ACHN (cell line): ENCODE results near the gene TRAF3.

ENCODE experiments used
- DNase-seq: peaks from one replicate; pipeline ENCODE4 v3.0.0-alpha.2; 2015
- in situ Hi-C: cut with HindIII; loops from 2 replicates; pipeline ENCODE4 v1.10.0; 2017; ENCODE audit warnings: low sequenced_read_pairs, low pct_ligation_motif_present, low pct_unique_long_range_greater_than_20kb

The TRAF3 gene

DNA sequence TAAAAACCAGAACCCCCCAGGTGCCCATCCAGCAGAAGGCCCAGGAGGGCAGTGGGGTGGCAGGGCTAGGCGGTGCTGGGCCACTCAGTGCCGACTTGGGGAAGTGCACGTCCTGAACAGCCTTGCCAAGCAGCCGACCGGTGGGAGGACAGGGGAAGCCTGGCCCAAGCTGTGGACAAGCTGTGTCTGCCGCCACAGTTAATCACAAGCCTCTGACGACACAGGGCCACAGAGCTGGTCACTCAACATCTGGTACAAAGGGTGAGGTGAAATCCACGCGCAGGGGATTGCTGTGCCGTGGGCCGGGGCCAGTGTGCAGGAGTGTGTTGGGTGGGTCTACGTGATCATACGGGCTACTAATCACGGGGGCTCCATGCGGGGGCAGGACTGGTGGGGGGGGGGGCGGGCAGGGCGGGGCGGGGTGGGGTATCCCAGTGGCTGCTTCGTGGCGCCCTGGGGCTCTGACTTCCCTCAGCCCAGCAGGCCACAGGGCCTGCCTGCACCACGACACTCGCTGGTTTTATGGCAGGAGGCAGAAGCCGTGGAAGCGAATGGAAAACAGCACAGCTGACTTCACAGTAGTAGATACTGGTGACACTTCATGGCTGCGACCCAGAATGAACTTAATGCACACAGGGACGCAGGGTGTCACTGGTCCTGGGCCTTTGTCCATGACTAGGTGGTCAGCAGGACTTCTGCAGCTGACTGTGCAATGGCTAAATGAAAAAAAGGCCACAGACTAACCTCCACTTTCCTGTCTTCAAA is 155.4 kb downstream of the TRAF3 start:
- DNase-seq, result no peak
- in situ Hi-C loops, result no loop called here

DNA sequence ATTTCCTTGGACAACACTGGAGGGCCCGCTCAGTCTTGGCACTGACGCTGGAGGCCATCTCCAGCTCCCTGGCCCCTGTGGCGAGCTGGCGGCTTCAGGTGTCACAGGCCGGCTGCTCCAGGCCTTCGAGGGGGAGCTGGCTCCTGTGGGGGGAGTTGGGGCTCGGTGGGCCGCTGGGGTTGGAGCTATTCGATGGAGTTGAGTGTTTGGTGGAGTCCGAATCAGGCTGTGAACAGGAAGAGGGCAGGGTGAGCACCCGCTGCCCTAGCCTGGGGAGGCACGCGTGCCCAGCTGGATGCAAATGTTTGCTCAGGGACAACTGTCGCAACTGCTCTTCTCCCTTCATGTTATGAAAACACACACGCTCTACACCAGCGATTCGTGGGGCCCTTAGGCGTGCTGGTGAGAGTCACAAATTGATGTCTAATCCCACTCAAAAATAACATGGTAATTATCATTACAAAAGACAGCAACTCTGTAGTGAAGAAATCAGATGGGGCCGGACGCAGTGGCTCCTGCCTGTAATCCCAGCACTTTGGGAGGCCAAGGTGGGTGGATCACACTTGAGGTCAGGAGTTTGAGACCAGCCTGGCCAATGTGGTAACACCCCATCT is 156.5 kb downstream of the TRAF3 start:
- DNase-seq, result no peak
- in situ Hi-C loops, result no loop called here

DNA sequence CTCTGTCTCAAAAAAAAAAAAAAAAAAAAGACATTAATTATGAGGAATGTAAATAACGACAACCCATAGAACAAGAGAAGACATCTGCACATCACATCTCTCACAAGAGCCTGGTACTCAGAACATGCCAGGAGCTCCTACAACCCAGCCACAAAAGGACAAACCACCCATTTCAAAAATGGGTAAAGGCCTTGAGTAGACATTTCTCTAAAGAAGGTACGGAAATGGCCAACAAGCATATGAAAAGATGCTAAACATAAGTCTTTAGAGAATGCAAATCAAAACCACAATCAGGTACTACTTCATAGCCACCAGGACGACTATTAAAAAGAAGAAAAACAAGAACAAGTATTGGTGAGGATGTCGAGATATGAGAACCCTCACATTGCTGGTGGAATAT is 158.5 kb downstream of the TRAF3 start:
- no peak for DNase-seq
- in situ Hi-C loops, result no loop called here

DNA sequence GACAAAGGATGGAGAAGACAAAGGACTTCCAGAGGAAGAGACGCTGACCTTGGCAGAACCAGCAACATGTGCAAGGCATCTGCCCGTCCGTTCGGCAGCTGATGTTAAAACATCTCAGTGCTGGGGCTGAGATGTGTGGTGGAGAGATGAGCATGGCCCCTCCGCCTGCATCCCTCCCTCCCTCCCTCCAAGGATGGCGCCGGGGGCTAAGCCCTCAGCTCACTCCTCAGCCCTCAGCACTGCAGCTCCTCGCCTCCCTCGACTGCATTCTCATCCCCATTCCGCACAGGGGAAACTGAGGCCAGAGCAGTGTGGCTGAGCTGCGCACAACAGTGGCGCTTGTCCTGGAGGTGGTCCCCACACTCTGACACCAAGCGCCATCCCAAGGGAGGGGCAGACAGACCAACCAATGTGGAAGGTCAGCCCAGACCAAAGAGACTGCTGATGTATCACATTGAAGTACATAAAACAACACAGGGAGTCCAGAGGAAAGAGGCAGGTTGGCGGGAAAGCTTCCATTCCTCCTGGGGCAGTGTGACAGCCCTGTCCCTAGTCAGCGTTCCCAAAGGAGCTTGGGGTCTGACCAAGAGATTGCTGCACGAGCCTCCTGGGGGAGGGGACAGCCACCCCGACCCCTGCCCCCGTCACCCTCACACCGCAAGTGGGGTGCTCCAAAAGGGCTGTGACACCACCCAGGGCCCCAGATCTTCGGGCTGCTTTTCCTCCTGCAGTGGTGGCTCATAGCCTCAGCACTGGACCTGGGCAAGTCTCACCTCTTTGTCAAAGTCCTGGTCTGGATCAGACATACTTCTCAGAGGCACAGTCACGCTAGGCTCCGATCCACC is 160.3 kb downstream of the TRAF3 start:
- no peak for DNase-seq
- in situ Hi-C loops, result no loop called here

DNA sequence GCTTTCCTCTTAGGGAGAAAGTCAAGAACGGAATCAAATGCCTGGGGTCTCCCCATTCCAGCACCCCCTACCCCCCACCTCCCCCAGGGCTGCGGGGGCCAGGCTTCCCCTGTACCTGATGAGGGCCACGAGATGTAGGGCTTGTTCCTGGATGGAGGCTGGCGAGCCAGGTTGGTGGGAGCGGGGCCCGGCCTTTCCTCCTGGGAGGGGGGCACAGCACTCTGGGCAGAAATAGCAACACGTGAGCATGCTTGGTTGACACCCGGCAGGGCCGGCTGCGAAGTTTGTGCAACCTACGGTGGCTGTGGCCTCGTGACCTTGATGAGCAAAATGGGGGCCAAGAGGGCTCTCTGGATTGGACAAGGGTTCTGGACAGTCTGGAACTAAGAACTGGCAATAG is 160.9 kb downstream of the TRAF3 start:
- in situ Hi-C loops, result no loop called here
- no peak for DNase-seq

DNA sequence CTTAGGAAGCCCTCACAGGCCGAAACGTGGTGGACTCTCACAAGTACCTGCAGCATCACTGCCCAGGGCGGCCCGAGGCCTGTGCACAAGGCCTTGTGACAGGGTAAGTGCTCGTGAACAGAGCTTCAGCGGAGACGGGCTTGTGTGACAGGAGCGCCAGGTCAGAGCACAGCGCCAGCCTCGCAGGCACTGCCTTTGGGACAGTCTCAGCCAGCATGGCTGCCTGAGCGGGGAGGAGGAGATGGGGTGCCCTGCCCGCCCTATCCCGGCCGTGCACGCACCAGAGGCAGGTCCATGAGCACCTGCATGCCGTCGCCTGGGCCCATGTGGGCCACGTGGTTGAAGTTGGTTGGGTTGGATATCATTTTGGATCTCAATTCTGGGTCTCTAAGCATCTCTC is 162.1 kb downstream of the TRAF3 start:
- no peak for DNase-seq
- in situ Hi-C loops, result no loop called here

DNA sequence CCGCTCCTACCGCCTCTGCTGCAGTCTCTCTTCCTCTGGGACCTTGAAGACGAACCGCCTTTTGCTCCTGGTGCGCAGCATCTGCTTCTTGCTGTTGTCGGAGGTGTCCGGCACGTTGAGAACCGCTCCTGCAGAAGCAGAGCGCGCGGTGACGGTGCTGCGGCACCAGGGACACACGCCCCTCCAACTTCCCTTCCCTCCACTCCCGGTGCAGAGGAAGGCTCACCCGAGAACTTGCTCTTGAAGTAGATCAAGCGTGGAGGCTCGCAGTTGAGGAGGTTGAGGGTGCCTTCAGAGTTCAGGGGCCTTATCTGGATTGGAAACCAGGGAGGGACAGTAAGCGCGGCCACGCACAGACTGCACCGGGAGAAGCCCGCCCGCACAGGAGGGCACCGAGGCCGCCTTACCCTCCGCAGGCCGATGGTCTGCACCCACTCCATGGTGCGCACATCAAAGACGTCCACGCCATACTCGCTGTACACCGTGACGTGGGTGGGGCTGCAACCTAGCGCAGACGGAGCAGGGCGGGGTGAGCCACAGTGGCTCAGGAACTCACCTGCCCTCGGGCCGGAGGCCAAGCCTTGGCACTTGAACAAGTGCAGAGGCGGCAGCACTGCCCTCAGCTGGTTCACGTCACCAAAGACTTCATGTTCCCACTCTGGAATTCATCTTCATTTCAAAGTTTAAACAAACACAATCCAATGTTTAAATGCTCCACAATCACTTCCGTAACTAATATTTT is 162.7 kb downstream of the TRAF3 start:
- DNase-seq, result no peak
- in situ Hi-C loops, result no loop called here

DNA sequence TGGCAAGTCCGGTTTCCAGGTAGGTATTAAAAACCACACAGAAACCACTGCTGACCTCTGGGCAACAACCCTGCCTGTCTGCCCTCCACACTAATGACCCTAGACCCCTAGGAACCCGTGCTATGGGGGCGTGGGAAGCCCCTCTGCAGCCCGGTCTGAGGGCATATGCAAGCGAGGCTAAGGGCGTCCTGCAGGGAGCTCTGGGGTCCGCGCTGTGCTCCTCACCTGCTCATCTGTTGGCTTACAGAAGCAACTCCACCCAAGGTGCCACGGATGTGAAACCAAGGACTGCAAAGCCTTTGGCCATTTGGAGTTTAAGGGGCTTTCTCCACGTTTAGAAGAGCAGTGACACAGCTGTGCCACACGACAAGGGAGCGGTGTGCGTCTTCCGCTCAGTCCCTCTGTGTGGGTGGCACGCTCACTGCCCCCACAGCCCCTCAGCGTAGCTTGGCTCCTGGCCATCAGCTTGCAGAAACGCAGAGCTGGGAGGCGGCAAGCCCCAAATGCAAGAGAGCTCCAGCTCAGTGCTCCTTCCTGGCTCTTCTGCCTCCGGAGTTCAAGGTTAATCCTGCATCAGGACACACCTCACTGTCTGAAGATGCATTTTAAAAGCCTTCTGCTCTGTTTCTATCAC is 163.6 kb downstream of the TRAF3 start:
- no peak for DNase-seq
- in situ Hi-C loops, result no loop called here

DNA sequence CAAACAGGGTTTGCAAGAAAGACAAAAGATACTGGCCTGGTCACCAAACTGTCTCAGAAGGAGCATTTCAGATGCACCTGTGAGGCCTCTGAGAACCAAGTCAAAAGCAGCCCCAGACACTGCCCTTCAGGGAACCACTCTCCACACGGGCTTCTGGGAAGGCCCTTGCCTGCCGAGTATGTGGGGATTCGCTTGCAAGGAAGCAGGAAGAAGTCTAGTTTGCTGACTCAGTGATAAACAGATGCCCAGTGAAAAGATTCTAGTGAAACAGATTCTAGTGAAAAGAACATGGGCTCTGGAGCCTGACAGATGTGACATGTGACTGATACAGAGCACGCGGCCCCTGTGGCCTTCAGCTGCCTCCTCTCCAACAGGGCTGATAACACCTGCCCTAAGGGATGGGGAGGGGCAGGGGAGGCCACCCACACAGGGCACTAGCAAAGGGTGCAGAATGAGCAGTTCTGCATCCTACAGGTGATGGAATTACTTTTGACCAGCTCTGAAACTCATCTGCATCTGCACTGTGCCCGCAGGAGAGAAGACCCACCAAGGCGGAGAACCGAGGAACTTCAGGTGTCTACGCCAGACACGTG is 164.3 kb downstream of the TRAF3 start:
- in situ Hi-C loops, result no loop called here
- no peak for DNase-seq

DNA sequence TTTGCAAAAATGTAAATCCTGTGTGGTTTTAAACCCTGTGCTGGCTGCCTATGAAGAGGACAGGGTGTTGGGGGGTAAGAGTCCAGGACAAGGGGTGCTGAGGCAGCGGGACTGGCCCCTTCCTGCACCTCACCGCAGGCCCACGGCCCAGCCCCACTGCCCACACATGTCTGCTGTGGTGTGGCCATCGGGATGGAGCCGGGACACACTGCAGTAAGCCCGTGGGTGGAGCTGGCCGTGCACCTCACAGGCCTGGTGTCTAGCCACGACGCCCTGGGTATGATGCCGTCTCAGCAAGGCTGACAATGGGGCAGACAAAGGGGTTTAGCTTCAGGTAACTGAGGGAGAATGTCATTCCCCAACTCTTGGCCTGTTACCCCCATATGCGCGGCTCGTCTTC is 164.8 kb downstream of the TRAF3 start:
- DNase-seq, result no peak
- in situ Hi-C loops, result no loop called here

DNA sequence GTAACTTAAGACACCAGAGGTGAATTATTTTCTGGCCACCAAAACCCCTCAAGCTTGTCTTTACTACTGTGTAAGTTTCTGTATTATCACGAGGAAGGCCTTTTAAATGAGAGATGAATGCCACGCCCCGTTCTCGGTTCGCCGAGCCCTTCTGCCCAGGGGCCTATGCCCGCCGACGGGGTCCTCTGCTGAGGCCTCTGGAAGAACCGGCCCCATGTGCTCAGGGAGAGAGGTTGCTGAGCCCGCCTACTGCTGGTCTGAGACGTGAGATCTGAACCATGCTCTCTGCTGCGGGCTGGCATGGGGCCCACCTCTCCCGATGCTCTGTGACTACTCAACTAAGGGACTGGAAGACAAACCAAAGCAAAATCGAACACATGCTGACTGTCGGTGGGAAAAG is 166.2 kb downstream of the TRAF3 start:
- in situ Hi-C loops, result no loop called here
- DNase-seq, result no peak

DNA sequence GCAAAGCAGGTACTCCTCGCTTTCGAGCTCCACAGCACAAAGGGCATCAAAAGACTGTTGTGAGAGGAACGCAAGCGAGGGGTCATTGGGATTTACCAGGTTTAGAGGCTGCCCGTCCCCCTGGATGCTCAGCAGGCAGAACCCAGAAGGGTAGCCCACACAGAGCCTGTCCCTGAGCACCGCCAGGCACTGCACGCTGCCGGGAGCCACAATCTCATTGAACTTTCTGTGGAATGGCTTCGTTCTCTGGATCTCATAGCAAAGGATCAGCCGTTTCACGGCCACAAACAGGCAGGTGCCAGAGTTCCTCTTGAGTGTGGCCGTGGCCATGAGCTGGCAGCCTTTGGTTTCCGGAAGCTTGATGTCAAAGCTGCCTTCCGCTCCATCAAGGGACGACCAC is 166.7 kb downstream of the TRAF3 start:
- no peak for DNase-seq
- in situ Hi-C loops, result no loop called here

DNA sequence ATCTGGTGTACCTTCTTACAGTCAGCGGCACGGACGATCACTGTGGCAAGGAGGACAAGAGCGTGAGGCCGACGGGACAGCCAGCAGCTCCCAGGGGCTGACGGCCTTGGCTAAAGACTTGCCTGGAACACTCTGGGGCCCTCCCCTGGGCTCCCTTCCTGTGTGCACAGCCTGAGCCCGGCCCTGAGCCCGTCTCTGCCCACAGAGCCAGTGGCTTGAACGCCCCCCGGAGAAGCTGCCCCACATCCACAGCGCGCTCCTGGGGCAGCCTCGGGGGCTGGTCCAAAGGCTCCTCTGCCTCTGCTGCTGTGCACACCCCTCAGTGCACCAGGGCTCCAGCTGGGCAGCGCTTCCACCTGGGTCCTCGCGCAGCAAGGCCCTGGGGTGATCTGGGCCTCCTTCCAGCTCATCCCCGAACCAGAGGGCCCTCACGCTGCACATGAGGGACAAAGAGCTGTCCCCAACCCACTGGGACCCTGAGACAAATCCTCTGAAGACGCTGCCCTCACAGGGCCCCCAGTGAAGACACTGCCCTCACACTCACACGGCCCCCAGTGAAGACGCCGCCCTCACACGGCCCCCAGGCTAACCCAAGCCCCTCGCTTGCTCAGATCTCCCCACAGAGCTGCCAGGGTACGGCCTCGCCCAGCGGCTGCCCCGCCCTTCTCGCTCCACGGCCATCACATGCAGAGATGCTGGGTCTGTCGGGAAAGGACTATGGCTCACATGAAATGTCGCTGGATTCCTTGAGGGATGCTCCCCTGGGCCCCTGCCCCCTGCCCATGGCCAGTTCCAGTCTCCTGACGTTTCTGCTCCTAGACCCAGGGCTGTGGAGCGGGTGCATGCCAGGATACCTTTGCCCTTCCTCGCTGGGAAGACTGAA is 167.4 kb downstream of the TRAF3 start:
- in situ Hi-C loops, result no loop called here
- DNase-seq, result no peak

DNA sequence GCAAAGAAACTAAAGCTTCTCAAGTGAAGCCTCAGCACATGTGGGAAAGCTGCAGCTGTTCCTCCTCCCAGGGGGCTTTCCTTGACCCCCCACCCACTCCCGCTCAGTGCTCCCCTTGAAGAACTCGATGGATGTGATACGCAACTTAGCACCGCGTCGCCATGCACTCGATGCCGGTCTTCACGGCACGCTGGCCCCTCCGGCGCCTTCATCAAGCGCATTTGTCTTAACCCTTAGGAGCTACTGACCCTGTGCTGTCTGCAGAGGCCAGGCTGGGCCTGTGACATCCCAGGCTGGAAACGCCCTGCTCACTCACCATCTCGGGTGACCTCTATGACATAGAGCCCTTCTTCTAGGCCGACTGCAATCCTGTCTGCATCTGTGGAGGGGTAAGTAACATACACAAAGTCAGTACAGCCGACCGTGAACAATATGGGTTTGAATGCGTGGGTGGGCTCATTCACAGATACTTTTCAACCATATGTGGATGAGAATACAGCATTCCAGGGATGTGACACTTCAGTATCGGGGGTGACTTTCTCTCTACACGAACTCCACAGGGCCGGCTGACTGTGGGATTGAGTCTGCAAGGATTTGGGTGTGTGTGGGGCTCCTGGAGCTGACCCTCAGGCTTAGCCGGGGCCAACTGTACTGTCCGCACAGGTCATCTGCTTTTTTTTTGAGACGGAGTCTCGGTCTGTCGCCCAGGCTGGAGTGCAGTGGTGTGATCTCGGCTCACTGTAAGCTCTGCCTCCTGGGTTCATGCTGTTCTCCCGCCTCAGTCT is 168.3 kb downstream of the TRAF3 start:
- in situ Hi-C loops, result no loop called here
- DNase-seq, result no peak

DNA sequence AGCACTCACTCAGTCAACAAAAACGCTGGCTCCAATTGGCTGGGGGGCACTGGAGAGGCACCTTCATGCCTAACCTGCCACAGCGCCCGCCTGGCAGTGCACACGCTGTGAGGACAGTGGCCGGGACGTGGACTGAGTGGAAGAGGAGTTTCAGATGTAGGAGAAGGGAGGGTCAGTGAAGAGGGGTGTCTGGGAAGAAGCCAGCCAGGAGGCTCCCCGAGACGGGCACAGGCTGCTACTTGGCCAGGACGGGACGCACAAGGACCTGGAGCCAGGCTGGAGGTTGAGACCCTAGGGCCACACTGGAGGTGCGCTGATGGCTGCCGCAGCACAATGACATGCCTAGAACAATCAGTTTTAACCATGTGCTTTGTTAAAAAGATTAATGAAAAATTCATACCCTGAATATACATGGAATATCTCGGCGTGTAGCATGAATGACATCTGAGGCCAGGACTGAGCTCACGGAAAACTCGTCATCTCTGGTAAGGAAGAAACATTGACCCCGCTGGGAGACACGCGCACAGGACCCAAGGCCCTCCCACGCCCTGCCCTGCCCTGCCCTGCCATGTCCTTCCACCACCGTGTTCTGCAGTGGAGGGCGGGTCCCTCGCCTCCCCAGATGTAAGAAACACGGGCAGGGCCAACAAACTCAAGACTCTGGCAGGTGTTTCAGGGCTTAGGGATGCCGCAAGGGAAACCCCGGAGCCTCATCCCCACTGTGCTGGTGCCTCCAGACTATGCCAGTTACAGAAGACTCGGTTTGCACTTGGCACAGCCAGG is 170.3 kb downstream of the TRAF3 start:
- no peak for DNase-seq
- in situ Hi-C loops, result no loop called here

DNA sequence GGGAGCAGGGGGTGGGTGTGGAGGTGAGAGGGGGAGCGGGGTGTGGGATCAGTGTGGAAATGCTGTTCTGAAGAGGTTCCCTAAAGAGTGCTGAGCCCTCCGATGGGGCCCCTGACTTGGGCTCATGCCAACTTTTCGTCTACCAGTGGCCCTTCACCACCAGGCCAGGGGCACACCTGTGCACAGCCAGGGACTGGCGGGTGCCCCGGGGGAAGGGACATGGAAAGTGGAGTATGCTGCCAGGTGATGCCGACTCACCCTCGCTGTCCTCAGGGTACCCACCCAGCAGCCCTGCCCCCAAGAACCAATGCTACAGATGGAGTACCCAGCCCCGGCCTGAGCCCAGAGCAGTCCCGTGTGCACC is 171.4 kb downstream of the TRAF3 start:
- no peak for DNase-seq
- in situ Hi-C loops, result no loop called here
